ENCODE measurements around the gene PON2. TPM values are rescaled to one million over a fixed set of nuclear protein-coding genes. Genes with fewer than 3 reads are reported as not detected.

Gene PON2
- total and polyA plus RNA-seq, 2 experiments from 2014 or later, result 39.4 to 42.4 TPM

DNA sequence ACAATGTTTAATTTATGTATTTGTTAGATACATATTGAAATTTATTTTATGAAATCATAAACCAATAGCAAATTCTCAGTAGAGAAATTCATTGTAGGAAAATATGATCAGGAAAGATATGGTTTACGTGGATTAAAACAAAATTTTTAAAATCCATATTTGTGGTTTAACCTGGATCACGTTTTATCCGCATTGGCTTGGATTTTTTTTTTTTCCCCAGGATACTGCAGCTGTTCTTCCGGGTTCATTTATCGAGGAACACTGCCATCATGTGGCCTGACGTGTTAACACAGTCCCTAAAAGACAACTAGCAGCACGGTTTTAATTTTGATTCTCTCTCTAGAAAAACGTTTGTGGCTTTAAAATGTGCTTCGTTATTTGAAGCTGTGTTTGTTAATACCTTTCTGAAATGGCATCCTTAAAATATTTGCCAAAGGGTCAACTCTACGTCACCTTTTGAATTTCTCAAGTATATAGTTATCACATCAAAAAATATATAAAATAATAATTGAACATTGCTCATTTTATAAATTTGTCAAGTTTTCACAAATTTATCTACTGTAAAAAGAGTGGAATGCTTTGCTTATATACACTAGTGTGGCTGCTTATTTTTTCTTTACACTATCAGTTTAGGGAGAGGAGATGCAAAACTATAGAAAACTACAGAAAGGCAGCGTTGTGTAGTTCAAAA lies 42.2 kb upstream of the PON2 start (continued):
- no peak for TF ChIP-seq EZH2phosphoT487 (IDR thresholded peaks at IDR 0.05; ENCODE audit: unreplicated experiment)

- H3K79me2 ChIP-seq (replicated peaks; ENCODE audit: insufficient read depth), result no peaks in the 10 kb centered on the region
- DNase-seq (ENCODE audit: low spot score) (peak; percentile 10), ATAC-seq (peak; percentile 54)
- H3K9me2 ChIP-seq (ENCODE audit: insufficient read depth), result peaks cover 3% of the 10 kb centered on the region; the same call in 1 of the 2 replicates
- Mint-ChIP-seq H3K27me3 (ENCODE audit: insufficient read depth, low read depth, poor library complexity) (no peaks in the 10 kb centered on the region), H3K4me3 (no peak overlapping the region), H3K36me3 (ENCODE audit: low read depth) (no peaks in the 10 kb centered on the region), H3K27ac (0 out of 2 replicates have a peak overlapping the region, but pooled peaks have one; percentile 43), H3K9me3 (no peaks in the 10 kb centered on the region), H3K4me1 (peaks cover 15% of the 10 kb centered on the region)
- H3K36me3 ChIP-seq (ENCODE audit: insufficient read depth), result no peaks in the 10 kb centered on the region
- H3F3A ChIP-seq (replicated peaks; ENCODE audit: low read depth), result no peaks in the 10 kb centered on the region
- H3K27ac ChIP-seq (ENCODE audit: low read depth), result no peak overlapping the region
- H3K4me1 ChIP-seq (ENCODE audit: insufficient read depth), result peaks cover 9% of the 10 kb centered on the region
- peak overlapping the region; percentile 33; the same call in 1 of the 2 replicates for H3K4me2 ChIP-seq
- H2AFZ ChIP-seq, result peak overlapping the region; percentile 4; the same call in 1 of the 2 replicates
- TF ChIP-seq, protein P1, sequence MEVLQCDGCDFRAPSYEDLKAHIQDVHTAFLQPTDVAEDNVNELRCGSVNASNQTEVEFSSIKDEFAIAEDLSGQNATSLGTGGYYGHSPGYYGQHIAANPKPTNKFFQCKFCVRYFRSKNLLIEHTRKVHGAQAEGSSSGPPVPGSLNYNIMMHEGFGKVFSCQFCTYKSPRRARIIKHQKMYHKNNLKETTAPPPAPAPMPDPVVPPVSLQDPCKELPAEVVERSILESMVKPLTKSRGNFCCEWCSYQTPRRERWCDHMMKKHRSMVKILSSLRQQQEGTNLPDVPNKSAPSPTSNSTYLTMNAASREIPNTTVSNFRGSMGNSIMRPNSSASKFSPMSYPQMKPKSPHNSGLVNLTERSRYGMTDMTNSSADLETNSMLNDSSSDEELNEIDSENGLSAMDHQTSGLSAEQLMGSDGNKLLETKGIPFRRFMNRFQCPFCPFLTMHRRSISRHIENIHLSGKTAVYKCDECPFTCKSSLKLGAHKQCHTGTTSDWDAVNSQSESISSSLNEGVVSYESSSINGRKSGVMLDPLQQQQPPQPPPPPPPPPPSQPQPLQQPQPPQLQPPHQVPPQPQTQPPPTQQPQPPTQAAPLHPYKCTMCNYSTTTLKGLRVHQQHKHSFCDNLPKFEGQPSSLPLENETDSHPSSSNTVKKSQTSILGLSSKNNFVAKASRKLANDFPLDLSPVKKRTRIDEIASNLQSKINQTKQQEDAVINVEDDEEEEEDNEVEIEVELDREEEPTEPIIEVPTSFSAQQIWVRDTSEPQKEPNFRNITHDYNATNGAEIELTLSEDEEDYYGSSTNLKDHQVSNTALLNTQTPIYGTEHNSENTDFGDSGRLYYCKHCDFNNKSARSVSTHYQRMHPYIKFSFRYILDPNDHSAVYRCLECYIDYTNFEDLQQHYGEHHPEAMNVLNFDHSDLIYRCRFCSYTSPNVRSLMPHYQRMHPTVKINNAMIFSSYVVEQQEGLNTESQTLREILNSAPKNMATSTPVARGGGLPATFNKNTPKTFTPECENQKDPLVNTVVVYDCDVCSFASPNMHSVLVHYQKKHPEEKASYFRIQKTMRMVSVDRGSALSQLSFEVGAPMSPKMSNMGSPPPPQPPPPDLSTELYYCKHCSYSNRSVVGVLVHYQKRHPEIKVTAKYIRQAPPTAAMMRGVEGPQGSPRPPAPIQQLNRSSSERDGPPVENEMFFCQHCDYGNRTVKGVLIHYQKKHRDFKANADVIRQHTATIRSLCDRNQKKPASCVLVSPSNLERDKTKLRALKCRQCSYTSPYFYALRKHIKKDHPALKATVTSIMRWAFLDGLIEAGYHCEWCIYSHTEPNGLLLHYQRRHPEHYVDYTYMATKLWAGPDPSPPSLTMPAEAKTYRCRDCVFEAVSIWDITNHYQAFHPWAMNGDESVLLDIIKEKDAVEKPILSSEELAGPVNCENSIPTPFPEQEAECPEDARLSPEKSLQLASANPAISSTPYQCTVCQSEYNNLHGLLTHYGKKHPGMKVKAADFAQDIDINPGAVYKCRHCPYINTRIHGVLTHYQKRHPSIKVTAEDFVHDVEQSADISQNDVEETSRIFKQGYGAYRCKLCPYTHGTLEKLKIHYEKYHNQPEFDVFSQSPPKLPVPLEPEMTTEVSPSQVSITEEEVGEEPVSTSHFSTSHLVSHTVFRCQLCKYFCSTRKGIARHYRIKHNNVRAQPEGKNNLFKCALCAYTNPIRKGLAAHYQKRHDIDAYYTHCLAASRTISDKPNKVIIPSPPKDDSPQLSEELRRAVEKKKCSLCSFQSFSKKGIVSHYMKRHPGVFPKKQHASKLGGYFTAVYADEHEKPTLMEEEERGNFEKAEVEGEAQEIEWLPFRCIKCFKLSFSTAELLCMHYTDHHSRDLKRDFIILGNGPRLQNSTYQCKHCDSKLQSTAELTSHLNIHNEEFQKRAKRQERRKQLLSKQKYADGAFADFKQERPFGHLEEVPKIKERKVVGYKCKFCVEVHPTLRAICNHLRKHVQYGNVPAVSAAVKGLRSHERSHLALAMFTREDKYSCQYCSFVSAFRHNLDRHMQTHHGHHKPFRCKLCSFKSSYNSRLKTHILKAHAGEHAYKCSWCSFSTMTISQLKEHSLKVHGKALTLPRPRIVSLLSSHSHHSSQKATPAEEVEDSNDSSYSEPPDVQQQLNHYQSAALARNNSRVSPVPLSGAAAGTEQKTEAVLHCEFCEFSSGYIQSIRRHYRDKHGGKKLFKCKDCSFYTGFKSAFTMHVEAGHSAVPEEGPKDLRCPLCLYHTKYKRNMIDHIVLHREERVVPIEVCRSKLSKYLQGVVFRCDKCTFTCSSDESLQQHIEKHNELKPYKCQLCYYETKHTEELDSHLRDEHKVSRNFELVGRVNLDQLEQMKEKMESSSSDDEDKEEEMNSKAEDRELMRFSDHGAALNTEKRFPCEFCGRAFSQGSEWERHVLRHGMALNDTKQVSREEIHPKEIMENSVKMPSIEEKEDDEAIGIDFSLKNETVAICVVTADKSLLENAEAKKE (CRISPR knock-in tag; IDR thresholded peaks at IDR 0.05), result no peak
- TF ChIP-seq, protein P2, sequence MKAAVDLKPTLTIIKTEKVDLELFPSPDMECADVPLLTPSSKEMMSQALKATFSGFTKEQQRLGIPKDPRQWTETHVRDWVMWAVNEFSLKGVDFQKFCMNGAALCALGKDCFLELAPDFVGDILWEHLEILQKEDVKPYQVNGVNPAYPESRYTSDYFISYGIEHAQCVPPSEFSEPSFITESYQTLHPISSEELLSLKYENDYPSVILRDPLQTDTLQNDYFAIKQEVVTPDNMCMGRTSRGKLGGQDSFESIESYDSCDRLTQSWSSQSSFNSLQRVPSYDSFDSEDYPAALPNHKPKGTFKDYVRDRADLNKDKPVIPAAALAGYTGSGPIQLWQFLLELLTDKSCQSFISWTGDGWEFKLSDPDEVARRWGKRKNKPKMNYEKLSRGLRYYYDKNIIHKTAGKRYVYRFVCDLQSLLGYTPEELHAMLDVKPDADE (IDR thresholded peaks at IDR 0.05), result no peak
- TF ChIP-seq STAT1 (IDR thresholded peaks at IDR 0.05; ENCODE audit: unreplicated experiment), result no peak
- no peaks in the 10 kb centered on the region for H3K27me3 ChIP-seq (ENCODE audit: insufficient read depth)
- no peak overlapping the region for H3K4me3 ChIP-seq
- H4K20me1 ChIP-seq (replicated peaks; ENCODE audit: insufficient read depth), result no peaks in the 10 kb centered on the region
These were observed 41.4 kb upstream of the PON2 start for GRCh38 chr7:95476072-95476847.
